ENCODE results near the gene TRIO. TPM values are rescaled to one million over a fixed set of nuclear protein-coding genes. Genes with fewer than 3 reads are reported as not detected.

The TRIO gene
- total RNA-seq, 2 experiments from 2014 or later: 3.7 to 4.2 TPM

- ChIA-PET CTCF (no interaction called here), POLR2A (no interaction called here)
Measured at GRCh38 chr5:14273207-14273767, 130.1 kb downstream of the TRIO start.

GRCh38 chr5:14276380-14276779 lies 133.2 kb downstream of the TRIO start:
- CTCF ChIA-PET: no interaction called here
- POLR2A ChIA-PET: no interaction called here

GRCh38 chr5:14277385-14278320 lies 134.5 kb downstream of the TRIO start:
- ChIA-PET POLR2A (no interaction called here), CTCF (no interaction called here)

GRCh38 chr5:14280294-14280854 lies 137.2 kb downstream of the TRIO start:
- ChIA-PET CTCF (no interaction called here), POLR2A (no interaction called here)

- ChIA-PET POLR2A (no interaction called here), CTCF (no interaction called here)
Measured at GRCh38 chr5:14281746-14282181, 138.6 kb downstream of the TRIO start.

- ChIA-PET CTCF (no interaction called here), POLR2A (no interaction called here)
Measured at GRCh38 chr5:14283139-14283538, 140.0 kb downstream of the TRIO start.

- ChIA-PET CTCF (no interaction called here), POLR2A (no interaction called here)
Measured at GRCh38 chr5:14284392-14285148, 141.4 kb downstream of the TRIO start.

GRCh38 chr5:14286007-14286406 lies 142.9 kb downstream of the TRIO start:
- POLR2A ChIA-PET: no interaction called here
- CTCF ChIA-PET: no interaction called here

GRCh38 chr5:14286574-14287421 lies 143.7 kb downstream of the TRIO start:
- ChIA-PET POLR2A (no interaction called here), CTCF (no interaction called here)

- ChIA-PET CTCF (no interaction called here), POLR2A (no interaction called here)
Measured at GRCh38 chr5:14292766-14293658, 149.9 kb downstream of the TRIO start.

GRCh38 chr5:14295610-14296009 lies 152.5 kb downstream of the TRIO start:
- ChIA-PET POLR2A (no interaction called here), CTCF (no interaction called here)

- POLR2A ChIA-PET: no interaction called here
- CTCF ChIA-PET: no interaction called here
Measured at GRCh38 chr5:14296533-14297331, 153.6 kb downstream of the TRIO start.

GRCh38 chr5:14297697-14298096 lies 154.6 kb downstream of the TRIO start:
- ChIA-PET CTCF (no interaction called here), POLR2A (no interaction called here)

GRCh38 chr5:14298126-14298847 lies 155.1 kb downstream of the TRIO start:
- POLR2A ChIA-PET: no interaction called here
- CTCF ChIA-PET: no interaction called here

GRCh38 chr5:14299666-14300065 lies 156.5 kb downstream of the TRIO start:
- POLR2A ChIA-PET: no interaction called here
- CTCF ChIA-PET: no interaction called here

GRCh38 chr5:14301186-14301585 lies 158.0 kb downstream of the TRIO start:
- POLR2A ChIA-PET: no interaction called here
- CTCF ChIA-PET: no interaction called here

- CTCF ChIA-PET: no interaction called here
Measured at GRCh38 chr5:14302330-14302729, 159.2 kb downstream of the TRIO start.

More at GRCh38 chr5:14302330-14302729, 159.2 kb downstream of the TRIO start:
- POLR2A ChIA-PET: no interaction called here
